Measurements from ENCODE around the gene GNAZ. TPM values are rescaled to one million over a fixed set of nuclear protein-coding genes. Genes with fewer than 3 reads are reported as not detected.

GNAZ gene
- total RNA-seq, 2 experiments from 2014 or later: 1.1 to 1.5 TPM

DNA sequence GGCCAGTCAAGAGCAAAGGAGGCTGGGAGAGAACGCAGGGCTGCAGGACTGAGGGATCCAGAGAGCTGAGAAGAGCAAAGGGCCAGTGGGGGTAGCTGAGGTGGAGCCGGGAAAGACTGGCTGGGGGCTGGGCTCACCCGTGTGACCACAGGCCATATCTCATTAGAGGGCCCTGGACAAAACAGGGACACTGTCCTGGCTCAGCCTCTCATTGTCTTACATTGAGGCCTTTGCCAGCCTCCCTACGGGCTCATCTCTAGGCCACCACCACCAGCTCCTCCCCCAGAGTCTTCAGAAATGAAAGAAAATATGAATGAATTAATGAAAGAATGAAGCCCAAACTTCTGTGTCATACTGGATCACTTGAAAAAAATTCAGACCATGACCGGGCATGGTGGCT, 84.1 kb downstream of the GNAZ start:
- no peak overlapping the region for H3K27ac Mint-ChIP-seq
- intact Hi-C loops (cut with DNase I, micrococcal nuclease): no loop called here
- ChIA-PET CTCF (interaction anchor here (0.5 to 1.6 kb wide), 3 partner anchors 195 to 406 kb away, joined by 3 to 6 read pairs (median 4); no protein-coding TSS in a partner anchor), POLR2A (interaction anchor here (0.6 kb wide), 1 partner anchor 16 kb away, joined by 4 read pairs; no protein-coding TSS in a partner anchor)
- ATAC-seq: no peak
- H3K4me3 Mint-ChIP-seq: no peak overlapping the region
- H3K36me3 Mint-ChIP-seq (ENCODE audit: low read depth): no peaks in the 10 kb centered on the region
- peaks cover 7% of the 10 kb centered on the region for H3K4me1 Mint-ChIP-seq
- no peak for DNase-seq
- no peaks in the 10 kb centered on the region for H3K9me3 Mint-ChIP-seq (ENCODE audit: low read depth)
- no peaks in the 10 kb centered on the region for H3K27me3 Mint-ChIP-seq

DNA sequence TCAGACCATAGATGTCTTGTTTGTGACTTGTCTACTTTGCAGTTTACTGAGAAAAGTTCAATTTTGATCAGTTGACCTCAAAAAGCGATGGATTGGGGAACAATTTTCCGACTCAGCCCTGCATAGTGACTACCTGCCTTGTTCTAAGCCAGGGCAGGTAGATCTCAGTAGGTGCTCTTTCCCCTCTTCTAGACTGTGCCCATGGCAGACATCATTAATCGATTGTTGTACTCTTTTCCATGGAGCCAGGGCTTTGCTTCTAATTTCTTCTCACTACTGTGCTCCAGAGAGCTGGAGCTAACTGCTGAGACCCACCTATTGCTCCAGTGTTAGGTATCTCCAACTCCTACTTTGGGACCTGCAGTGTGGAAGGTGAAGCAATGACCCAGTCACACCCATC, 84.8 kb downstream of the GNAZ start:
- POLR2A ChIA-PET: no interaction called here
- Mint-ChIP-seq H3K36me3 (ENCODE audit: low read depth) (no peaks in the 10 kb centered on the region), H3K4me3 (no peak overlapping the region), H3K27me3 (no peaks in the 10 kb centered on the region), H3K4me1 (peaks cover 7% of the 10 kb centered on the region), H3K27ac (no peak overlapping the region), H3K9me3 (ENCODE audit: low read depth) (no peaks in the 10 kb centered on the region)
- intact Hi-C loops (cut with DNase I, micrococcal nuclease): no loop called here
- ATAC-seq (no peak), DNase-seq (no peak)
- CTCF ChIA-PET: interaction anchor here (0.7 kb wide), 1 partner anchor 8 kb away, joined by 3 read pairs; no protein-coding TSS in a partner anchor

DNA sequence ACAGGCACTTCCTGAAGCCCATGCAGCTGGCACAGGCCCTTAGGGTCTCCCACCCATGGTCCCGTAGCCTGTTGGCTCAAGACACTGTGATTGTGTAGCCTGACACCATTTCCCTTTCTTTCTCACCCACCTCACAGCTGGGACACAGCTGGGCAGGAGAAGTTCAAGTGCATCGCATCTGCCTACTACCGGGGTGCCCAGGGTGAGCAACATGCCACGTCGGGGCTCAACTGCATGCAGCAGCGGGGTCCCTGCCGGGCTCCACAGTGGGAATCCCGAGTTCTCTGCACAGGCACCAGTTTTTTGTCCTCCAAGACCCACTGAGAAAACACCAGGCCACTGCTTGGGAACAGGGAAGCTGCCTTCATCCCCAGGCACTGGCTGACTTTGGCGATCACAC, 85.5 kb downstream of the GNAZ start:
- H3K4me3 Mint-ChIP-seq: no peak overlapping the region
- CTCF ChIA-PET: interaction anchor here (1.0 kb wide), 1 partner anchor 119 kb away, joined by 3 read pairs; no protein-coding TSS in a partner anchor

DNA sequence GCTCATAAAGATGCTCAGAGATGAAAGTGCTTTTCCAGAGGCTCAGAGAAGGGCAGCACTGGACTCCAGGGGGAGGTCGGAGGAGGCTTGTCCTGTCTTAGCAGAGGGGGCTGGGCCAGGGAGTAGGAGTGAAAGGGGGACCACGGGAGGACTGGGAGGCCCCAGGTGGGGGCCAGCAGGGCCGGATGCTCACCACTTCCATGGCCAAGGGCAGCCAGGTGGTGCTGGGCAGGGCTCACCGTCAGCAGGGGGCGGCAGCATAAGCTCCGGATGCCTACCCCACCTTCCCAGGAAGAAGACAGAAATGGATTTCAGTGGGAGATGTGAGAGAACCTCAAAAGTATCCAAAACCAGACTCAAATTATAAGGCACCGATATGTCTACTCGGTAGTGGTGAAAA, 86.0 kb downstream of the GNAZ start:
- Mint-ChIP-seq H3K27ac (no peak overlapping the region), H3K36me3 (ENCODE audit: low read depth) (no peaks in the 10 kb centered on the region), H3K9me3 (ENCODE audit: low read depth) (no peaks in the 10 kb centered on the region), H3K4me3 (no peak overlapping the region), H3K4me1 (peaks cover 7% of the 10 kb centered on the region), H3K27me3 (no peaks in the 10 kb centered on the region)
- CTCF ChIA-PET: interaction anchor here (0.5 to 1.5 kb wide), 4 partner anchors 12 to 128 kb away, joined by 3 to 6 read pairs (median 3); partner anchors contain the start of gene RAB36
- no peak for ATAC-seq
- POLR2A ChIA-PET: no interaction called here
- DNase-seq: no peak
- intact Hi-C loops (cut with DNase I, micrococcal nuclease): no loop called here

More for the DNA sequence above, 85.5 kb downstream of the GNAZ start:
- Mint-ChIP-seq H3K27me3 (no peaks in the 10 kb centered on the region), H3K9me3 (ENCODE audit: low read depth) (no peaks in the 10 kb centered on the region), H3K36me3 (ENCODE audit: low read depth) (no peaks in the 10 kb centered on the region), H3K27ac (no peak overlapping the region), H3K4me1 (peaks cover 7% of the 10 kb centered on the region)
- POLR2A ChIA-PET: no interaction called here
- DNase-seq (no peak), ATAC-seq (no peak)
- intact Hi-C loops (cut with DNase I, micrococcal nuclease): no loop called here

DNA sequence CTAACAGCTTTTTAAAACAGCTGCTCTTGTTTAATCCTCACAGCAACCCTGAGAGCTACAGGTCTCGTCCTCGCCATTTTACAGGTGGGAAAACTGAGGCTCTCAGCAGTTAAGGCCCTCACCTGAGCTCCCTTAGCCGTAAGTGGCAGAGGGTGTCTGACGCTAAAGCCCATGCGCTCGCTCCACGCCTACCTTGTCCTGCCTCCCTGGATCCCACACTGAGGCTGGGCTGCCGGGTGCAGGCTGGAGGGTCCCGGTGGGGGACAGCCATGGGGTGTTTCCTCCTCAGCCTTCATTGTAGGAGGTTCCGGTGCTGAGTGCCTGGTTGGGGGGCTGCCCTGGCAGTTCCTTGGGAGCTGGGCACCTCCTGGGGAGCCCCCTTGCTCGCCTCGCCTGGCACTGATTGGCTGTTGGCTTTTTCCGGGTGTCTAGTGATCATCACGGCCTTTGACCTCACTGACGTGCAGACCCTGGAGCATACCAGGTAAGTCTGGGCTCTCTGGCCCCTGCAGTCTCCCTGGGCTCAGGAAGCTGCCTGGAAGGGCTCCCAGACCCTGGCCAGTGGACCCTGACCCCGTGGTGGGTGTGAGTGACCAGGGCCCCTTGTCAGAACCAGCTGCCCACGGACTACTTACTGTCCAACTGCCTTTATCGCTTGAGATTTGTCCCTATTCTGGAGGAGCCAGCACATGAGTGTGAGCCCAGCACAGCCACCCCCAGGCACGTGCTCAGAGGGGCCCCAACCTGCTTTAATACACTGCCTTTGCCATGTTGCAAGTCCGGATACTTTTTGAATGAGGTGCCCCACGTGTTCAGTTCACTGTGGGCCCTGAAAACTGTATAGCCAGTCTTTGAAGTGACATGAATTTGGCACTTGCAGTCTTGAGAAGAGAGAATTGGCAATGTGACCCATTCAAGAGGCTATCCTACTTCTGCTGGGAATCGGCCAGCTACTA, 87.5 kb downstream of the GNAZ start:
- POLR2A ChIA-PET: no interaction called here
- ATAC-seq (no peak), DNase-seq (no peak)
- H3K9me3 Mint-ChIP-seq (ENCODE audit: low read depth): no peaks in the 10 kb centered on the region
- no peak overlapping the region for H3K4me3 Mint-ChIP-seq
- intact Hi-C loops (cut with DNase I, micrococcal nuclease): no loop called here
- H3K36me3 Mint-ChIP-seq (ENCODE audit: low read depth): no peaks in the 10 kb centered on the region
- no peaks in the 10 kb centered on the region for H3K27me3 Mint-ChIP-seq
- no peak overlapping the region for H3K27ac Mint-ChIP-seq
- peaks cover 5% of the 10 kb centered on the region for H3K4me1 Mint-ChIP-seq
- CTCF ChIA-PET: interaction anchor here (0.6 to 1.5 kb wide), 4 partner anchors 13 to 310 kb away, joined by 3 to 6 read pairs (median 5); partner anchors contain the start of gene RAB36

DNA sequence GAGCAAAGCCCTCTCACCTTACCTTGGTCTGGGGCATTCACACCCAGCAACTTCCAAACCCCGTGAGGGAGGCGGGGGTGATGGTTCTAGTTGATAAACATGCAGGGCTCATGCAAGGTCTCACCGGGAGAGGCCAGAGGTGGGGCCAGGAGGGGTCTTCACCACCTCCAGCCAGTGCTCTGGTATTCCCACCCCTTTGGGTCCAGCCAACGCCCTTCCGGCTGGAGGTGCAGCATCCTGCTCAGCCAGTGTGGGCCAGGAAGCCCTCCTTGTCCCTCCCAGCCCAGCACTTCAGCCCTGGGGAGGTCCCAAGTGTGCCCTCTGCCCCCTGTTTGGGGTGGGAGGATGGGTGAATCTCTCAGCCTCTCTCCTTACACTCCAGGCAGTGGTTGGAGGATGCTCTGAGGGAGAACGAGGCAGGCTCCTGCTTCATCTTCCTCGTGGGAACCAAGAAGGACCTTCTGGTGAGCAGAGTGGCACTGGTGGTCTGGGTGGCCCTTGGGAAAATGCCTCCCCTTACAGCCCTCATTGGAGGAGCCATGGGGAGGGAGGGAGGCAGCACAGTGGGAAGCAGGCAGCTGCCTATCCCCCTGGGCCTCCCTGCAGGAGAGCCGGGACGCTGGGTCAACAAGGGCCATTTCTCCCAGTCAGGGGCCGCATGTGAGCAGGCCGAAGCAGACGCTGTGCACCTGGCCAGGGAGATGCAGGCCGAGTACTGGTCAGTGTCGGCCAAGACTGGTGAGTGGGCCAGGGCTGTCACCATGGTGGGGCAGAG, 88.4 kb downstream of the GNAZ start:
- intact Hi-C loops (cut with DNase I, micrococcal nuclease): no loop called here
- H3K27me3 Mint-ChIP-seq: no peaks in the 10 kb centered on the region
- H3K36me3 Mint-ChIP-seq (ENCODE audit: low read depth): no peaks in the 10 kb centered on the region
- no peak overlapping the region for H3K4me3 Mint-ChIP-seq
- ChIA-PET POLR2A (no interaction called here), CTCF (no interaction called here)
- no peak overlapping the region for H3K27ac Mint-ChIP-seq
- DNase-seq (no peak), ATAC-seq (no peak)
- H3K4me1 Mint-ChIP-seq: no peaks in the 10 kb centered on the region
- H3K9me3 Mint-ChIP-seq (ENCODE audit: low read depth): no peaks in the 10 kb centered on the region

DNA sequence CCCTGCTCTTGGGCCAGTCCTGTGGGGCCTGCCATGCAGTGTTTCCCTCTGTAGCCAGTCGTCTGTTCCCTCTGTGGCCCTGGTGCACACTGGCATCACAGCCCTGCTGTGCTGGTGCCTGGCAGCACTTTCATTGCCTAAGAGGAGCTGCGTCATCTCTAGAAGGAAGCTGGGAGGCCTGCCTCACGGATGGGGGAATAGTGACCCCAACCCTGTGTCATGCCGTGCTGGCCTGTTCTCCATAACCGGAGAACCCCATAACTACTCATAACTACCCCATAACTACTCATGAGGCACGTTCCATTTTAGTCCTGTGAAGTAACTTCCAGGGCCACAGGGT, 88.9 kb downstream of the GNAZ start:
- intact Hi-C loops (cut with DNase I, micrococcal nuclease): no loop called here
- ChIA-PET POLR2A (no interaction called here), CTCF (no interaction called here)
- H3K27me3 Mint-ChIP-seq: no peaks in the 10 kb centered on the region
- no peak overlapping the region for H3K4me3 Mint-ChIP-seq
- DNase-seq (no peak), ATAC-seq (no peak)
- no peaks in the 10 kb centered on the region for H3K9me3 Mint-ChIP-seq (ENCODE audit: low read depth)
- H3K36me3 Mint-ChIP-seq (ENCODE audit: low read depth): no peaks in the 10 kb centered on the region
- no peaks in the 10 kb centered on the region for H3K4me1 Mint-ChIP-seq
- no peak overlapping the region for H3K27ac Mint-ChIP-seq

DNA sequence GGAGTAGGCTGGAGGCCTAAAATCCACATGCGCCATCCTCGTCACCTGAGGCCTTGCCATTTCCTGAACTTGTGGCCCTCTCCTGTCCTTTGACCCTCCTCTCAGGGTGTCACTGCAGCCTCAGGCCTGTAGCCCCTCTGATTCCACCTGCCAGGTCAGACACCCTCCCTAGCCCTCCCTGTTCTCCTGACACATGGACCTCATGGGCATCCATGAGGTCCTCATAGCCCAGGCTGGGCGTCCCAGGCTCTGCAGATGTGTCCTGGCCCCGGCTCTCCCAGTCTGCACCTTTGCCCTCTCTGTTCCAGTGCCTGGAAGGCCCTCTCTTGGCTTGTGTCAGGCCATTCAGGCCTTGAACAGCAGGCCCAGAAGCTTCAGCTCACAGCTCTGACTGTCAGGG, 90.7 kb downstream of the GNAZ start:
- H3K27me3 Mint-ChIP-seq: no peaks in the 10 kb centered on the region
- POLR2A ChIA-PET: no interaction called here
- no peaks in the 10 kb centered on the region for H3K9me3 Mint-ChIP-seq (ENCODE audit: low read depth)
- no peaks in the 10 kb centered on the region for H3K36me3 Mint-ChIP-seq (ENCODE audit: low read depth)
- no peak overlapping the region for H3K27ac Mint-ChIP-seq
- CTCF ChIA-PET: no interaction called here
- H3K4me1 Mint-ChIP-seq: no peaks in the 10 kb centered on the region
- intact Hi-C loops (cut with DNase I, micrococcal nuclease): no loop called here
- no peak for ATAC-seq
- no peak for DNase-seq
- H3K4me3 Mint-ChIP-seq: no peak overlapping the region

DNA sequence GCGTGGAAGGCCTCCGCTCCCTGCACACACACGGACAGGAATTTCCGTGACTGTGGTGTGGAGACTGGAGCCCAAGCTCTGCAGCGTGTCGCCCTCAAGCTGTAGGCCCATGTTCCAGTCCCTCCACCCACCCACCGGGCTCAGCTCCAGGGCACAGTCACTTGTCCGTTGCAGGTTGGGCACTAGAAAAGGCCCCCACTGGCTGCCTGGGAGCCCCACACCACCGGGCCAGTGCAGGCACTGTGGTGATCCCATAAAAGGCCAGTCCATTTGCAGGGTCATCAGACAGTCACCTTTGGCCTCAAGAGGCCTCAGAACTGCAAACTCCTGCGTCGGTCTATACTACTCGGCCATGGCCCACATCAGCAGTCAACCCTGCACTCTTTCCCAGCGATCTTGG, 91.3 kb downstream of the GNAZ start:
- no peaks in the 10 kb centered on the region for H3K36me3 Mint-ChIP-seq (ENCODE audit: low read depth)
- intact Hi-C loops (cut with DNase I, micrococcal nuclease): no loop called here
- H3K4me3 Mint-ChIP-seq: no peak overlapping the region
- no peaks in the 10 kb centered on the region for H3K4me1 Mint-ChIP-seq
- no peaks in the 10 kb centered on the region for H3K27me3 Mint-ChIP-seq
- H3K9me3 Mint-ChIP-seq (ENCODE audit: low read depth): no peaks in the 10 kb centered on the region
- ChIA-PET CTCF (no interaction called here), POLR2A (no interaction called here)
- DNase-seq: no peak
- no peak for ATAC-seq
- H3K27ac Mint-ChIP-seq: no peak overlapping the region

DNA sequence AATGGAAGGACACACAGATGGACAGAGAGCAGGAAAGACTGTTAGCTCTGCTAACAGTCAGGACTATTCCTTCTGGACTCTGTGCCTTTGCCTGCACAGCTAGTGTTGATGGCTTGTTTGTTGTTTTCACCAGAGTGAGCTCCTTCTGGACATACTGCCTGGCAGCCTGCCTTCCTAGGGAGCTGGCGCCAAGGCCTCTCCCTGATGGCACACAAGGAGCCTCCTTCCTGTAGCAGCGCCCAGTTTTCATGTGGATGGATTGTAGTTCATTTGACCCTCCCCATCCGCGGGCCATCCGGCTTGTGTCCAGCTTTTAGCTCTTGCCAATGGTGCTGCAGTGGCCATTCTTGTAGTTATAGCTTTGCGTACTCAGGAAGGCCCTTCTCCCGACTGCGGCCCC, 93.3 kb downstream of the GNAZ start:
- Mint-ChIP-seq H3K4me1 (no peaks in the 10 kb centered on the region), H3K9me3 (ENCODE audit: low read depth) (no peaks in the 10 kb centered on the region), H3K27me3 (no peaks in the 10 kb centered on the region), H3K36me3 (ENCODE audit: low read depth) (no peaks in the 10 kb centered on the region), H3K4me3 (no peak overlapping the region), H3K27ac (no peak overlapping the region)
- intact Hi-C loops (cut with DNase I, micrococcal nuclease): no loop called here
- no peak for ATAC-seq
- no peak for DNase-seq
- ChIA-PET POLR2A (no interaction called here), CTCF (interaction anchor here (0.6 to 0.8 kb wide), 2 partner anchors 52 to 1386 kb away, joined by 3 to 4 read pairs; no protein-coding TSS in a partner anchor)

DNA sequence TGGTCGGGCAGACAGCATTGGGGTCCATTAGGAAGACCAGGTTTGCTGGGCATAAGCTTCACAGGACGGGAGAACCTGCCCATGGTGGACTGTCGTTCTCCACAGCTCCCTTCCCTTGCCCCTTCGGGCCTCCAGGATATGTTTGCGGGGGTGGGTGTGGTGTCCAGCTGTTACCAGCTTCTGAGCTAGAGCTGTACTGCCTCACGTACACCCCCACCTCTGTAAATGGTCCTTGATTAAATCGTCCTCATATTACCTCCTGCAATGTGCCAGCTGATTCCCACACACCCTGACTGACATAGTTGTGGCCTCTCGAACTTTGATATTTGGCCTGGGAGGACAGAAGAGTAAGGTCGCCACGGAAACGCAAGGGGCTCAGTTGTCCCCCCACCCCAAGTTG, 93.8 kb downstream of the GNAZ start:
- H3K9me3 Mint-ChIP-seq (ENCODE audit: low read depth): no peaks in the 10 kb centered on the region
- no peaks in the 10 kb centered on the region for H3K4me1 Mint-ChIP-seq
- DNase-seq (no peak), ATAC-seq (no peak)
- intact Hi-C loops (cut with DNase I, micrococcal nuclease): no loop called here
- H3K36me3 Mint-ChIP-seq (ENCODE audit: low read depth): no peaks in the 10 kb centered on the region
- ChIA-PET CTCF (interaction anchor here (0.6 to 0.8 kb wide), 2 partner anchors 52 to 1385 kb away, joined by 3 to 4 read pairs; no protein-coding TSS in a partner anchor), POLR2A (no interaction called here)
- no peaks in the 10 kb centered on the region for H3K27me3 Mint-ChIP-seq
- no peak overlapping the region for H3K4me3 Mint-ChIP-seq
- H3K27ac Mint-ChIP-seq: no peak overlapping the region

Data from activated CD4-positive, alpha-beta T cell treated with anti-CD3 and anti-CD28 coated beads for 36 hours (primary cell).